Thyroid gland (tissue), 4 donors: ENCODE results near the gene PFN4.

Experiments used
- POLR2A ChIP-seq, 2 donors: fragments of 450-650 bp; IDR thresholded peaks; one replicate each; pipeline ENCODE4 v1.6.1; 2017; ENCODE audit warnings: antibody characterized with exemption in 2 of 2, mild to moderate bottlenecking in 2 of 2, moderate library complexity in 1 of 2
- TF ChIP-seq, protein P1 (sequence below), 6 experiments: fragments of 200-600 bp in 3 of 6; fragments of 450-650 bp in 3 of 6; sonication (generic) in 3 of 6; IDR thresholded peaks; one replicate each; pipeline ENCODE4 v1.5.1; 2016 to 2019; ENCODE audit warnings: antibody characterized with exemption in 6 of 6, mild to moderate bottlenecking in 2 of 6, inconsistent platforms in 1 of 6, moderate library complexity in 1 of 6

GRCh38 chr2:24110660-24111303 is 12.4 kb downstream of the PFN4 start:
- TF ChIP-seq POLR2A (IDR thresholded peaks at IDR 0.05): no peak
- TF ChIP-seq, protein P1, sequence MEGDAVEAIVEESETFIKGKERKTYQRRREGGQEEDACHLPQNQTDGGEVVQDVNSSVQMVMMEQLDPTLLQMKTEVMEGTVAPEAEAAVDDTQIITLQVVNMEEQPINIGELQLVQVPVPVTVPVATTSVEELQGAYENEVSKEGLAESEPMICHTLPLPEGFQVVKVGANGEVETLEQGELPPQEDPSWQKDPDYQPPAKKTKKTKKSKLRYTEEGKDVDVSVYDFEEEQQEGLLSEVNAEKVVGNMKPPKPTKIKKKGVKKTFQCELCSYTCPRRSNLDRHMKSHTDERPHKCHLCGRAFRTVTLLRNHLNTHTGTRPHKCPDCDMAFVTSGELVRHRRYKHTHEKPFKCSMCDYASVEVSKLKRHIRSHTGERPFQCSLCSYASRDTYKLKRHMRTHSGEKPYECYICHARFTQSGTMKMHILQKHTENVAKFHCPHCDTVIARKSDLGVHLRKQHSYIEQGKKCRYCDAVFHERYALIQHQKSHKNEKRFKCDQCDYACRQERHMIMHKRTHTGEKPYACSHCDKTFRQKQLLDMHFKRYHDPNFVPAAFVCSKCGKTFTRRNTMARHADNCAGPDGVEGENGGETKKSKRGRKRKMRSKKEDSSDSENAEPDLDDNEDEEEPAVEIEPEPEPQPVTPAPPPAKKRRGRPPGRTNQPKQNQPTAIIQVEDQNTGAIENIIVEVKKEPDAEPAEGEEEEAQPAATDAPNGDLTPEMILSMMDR (IDR thresholded peaks at IDR 0.05): no peak
